DMS114 treated with DMSO at 0.1 percent for 48 hours (cell line): Measurements from ENCODE around the gene TTC28.
A peak's percentile ranks its signal among the peaks of the same experiment; 100 is the strongest.

ENCODE experiments used
- DNase-seq: peaks from one replicate; lab custom pipeline; 2025; ENCODE audit not compliant: unreplicated experiment; lab: John Stamatoyannopoulos, UW

TTC28 gene

GRCh38 chr22:28442711-28443525 lies 236.7 kb downstream of the TTC28 start:
- DNase-seq: peak; percentile 14

GRCh38 chr22:28442264-28442710 lies 237.4 kb downstream of the TTC28 start:
- DNase-seq: peak; percentile 39

- no peak for DNase-seq
Measured at GRCh38 chr22:28441720-28442263, 237.8 kb downstream of the TTC28 start.

DNA sequence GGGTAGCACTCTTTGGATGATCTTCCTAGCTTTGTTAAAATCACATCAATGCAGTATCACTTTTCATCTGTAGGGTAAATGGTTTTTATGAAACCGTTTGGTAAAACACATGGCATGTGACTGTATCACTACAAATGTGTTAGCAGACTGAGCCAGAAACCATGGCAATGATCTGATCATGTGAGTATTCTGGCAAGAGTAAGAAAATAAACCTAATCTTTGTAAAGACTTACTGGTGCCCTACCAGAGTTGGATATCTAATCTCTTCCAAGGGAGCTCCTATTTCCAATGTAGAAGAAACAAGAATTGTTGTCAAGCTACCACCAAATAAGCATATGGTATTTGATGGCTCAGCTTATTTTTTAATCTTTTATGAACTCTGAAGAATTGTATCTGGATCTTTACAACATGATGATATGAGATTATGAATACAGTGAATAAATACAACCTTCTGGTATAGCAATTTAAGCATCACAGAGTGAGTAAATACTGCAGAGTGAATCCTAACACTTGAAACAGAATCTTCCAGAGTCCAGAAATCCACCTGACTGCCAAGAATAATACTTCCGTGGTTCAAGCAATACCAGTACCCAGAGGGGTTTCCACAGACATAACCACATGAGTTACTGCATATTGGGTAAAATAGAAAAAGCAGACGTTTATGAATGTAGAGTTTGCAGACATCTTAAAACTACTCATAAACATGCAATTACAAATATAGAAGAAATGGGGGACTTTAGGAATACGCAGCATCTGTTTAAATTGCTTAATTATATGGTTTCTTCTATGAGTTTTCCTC lies 238.8 kb downstream of the TTC28 start:
- DNase-seq: no peak

DNA sequence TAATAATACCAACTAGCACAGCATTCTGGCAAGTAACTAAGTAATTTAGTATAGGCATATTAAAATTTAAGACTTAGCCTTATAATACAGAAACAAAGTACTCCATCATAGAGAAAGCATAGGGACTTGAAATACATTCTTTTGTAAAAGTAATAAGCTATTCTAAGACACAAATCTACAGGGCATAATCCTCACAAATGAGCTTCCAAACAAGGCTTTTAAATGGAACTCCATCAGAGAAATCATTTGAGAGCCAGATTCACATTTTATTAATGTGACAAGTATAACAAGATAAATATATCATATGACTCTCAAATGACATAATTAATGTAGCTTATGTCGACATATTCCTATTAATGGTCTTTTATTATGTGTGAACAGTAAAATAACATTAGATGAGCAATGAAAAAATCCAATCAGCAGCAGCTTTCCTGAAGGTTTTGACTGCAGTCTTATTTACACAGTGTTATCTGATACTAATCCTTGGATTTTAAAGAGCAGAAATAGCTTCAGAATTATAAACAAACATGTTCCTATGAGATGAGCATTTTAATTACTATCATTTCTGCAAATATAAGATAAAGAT lies 241.4 kb downstream of the TTC28 start:
- DNase-seq: no peak

DNA sequence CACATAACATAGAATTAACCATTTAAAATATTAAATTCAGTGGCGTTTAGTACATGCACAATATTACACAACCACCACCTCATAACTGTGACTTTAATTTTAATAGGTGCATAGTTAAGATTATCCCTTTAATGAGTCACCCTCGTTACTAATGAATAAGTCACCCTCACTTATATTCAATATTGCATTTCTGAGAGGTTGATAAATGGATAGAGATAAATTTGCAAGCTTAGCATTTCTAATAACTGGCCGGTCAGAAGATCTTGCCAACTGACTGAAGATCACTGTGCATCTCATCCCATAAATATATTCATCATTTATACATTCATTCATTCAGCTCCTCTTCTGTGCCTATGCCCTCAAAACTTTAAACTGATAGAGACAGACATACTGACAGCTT lies 243.7 kb downstream of the TTC28 start:
- no peak for DNase-seq

DNA sequence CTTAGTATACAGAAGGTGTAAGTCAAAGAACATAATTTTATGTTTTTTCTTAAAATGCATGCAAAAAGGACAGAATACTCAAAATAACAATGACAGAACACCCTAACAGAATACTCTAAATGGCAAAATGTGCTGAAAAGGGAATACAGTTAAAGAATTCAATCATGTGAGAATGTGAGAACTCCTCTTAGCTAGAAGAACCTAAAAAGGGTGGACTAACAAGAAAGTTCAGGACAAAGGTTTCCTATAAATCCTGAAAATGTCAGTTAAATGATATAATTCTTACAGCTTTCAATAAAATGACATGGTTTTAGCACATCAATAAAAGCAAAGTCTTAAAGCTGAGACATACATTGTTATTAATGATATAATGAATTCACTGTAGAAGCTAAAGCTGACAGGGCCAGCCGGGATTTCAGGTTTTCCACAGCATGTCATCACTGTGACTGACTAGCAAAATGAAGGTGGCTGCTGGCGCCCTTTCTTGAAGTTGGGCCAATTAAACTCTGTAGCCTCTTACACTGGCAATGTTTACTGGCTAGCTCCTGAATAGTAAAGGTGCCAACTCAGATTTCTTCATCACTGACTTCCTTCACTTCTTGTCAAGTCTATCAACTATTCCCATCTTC lies 244.4 kb downstream of the TTC28 start:
- DNase-seq: no peak

- no peak for DNase-seq
Measured at GRCh38 chr22:28430466-28431025, 249.1 kb downstream of the TTC28 start.

DNA sequence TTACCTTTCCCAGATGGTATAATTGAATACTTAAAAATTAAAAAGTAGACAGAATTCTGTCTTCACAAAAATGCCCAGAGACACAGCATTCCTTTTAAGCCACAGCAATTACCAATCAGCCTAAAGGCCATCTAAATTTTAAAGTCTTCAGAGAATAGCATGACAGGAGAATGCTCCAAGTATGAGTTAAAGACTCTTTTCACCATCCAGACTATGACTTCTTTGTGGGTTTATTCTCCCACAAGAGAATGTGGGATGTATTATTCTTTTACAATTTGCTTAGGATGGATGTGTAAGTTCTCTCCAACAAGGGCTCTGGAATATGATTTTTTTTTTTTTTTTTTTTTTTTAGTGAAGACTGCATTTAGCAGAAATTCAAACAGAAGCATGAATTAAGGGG lies 249.9 kb downstream of the TTC28 start:
- no peak for DNase-seq

GRCh38 chr22:28428271-28428670 lies 251.4 kb downstream of the TTC28 start:
- DNase-seq: no peak

DNA sequence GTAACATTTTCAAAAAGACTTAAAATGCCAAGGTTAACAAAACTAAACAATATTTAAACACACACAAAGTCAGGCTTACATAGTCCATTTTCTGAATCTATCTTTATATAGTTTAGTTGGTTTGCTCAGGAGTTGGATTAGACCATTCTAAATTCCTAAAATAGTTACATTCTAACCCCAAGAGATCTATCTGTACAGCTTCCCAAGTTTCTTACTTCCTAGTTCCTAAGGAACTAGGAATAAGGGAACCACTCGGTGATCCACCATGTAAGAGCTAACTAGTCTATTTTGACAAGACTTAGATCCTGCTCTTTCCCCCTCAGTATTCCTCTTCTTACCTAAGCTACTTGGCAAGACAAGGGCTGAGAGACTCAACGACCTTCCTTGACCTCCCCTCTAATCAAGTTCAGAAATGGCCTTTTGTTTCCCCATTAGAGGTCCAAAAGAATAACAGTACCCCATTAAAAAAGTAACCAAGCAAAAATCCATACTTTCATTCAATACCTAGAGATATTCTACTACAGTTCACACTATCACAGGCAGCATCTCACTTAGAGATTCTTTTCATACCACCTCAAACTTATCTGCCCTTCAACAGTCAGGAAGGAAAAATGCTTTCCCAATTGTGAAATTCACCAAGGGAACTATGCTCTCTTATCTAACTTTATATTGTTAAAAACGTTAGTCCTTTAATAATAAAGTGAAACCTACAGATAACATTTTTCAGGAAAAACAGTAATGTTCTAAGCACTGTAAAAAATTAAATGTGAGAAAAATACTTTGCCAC lies 253.1 kb downstream of the TTC28 start:
- DNase-seq: no peak

DNA sequence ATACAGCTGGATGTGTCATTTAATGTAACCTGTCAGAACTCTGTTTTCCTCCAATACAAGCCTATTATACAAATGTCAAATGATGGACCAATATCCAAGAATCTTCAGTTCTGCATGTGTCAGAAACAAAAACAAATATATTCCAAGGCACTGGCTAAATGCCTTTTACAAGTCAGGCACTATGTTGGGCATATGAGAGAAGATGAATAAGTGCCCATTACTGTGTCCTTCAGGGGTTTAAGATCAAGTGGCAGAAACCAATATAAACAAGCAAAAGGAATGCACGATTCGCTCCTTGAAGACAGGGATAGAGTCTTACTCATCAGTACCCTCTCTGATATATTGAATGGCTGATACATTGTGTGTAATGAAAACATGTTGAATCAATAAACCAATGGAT lies 254.4 kb downstream of the TTC28 start:
- DNase-seq: no peak

- DNase-seq: no peak
Measured at GRCh38 chr22:28424427-28425080, 255.1 kb downstream of the TTC28 start.

- no peak for DNase-seq
Measured at GRCh38 chr22:28419919-28420318, 259.7 kb downstream of the TTC28 start.

DNA sequence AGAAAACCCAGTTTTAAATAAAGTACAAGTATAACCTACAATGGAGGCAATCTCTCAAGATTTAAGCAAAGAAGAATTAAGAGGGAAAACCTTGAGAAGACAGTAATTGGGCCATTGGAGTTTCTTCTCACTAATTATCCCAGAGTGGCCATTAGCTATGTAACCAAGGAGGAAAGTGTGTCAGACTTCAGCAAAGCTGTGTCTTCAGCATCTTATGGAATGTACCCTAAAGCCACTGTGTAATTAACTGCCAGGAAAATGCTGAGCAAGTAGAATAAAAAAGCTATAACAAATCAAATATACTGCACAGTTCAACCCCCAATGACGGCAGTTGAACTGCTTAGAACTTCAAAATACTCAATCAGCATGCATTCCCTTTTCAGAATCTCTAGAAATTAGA lies 261.6 kb downstream of the TTC28 start:
- no peak for DNase-seq

- no peak for DNase-seq
Measured at GRCh38 chr22:28417431-28417830, 262.2 kb downstream of the TTC28 start.

GRCh38 chr22:28414913-28415312 lies 264.7 kb downstream of the TTC28 start:
- DNase-seq: no peak

DNA sequence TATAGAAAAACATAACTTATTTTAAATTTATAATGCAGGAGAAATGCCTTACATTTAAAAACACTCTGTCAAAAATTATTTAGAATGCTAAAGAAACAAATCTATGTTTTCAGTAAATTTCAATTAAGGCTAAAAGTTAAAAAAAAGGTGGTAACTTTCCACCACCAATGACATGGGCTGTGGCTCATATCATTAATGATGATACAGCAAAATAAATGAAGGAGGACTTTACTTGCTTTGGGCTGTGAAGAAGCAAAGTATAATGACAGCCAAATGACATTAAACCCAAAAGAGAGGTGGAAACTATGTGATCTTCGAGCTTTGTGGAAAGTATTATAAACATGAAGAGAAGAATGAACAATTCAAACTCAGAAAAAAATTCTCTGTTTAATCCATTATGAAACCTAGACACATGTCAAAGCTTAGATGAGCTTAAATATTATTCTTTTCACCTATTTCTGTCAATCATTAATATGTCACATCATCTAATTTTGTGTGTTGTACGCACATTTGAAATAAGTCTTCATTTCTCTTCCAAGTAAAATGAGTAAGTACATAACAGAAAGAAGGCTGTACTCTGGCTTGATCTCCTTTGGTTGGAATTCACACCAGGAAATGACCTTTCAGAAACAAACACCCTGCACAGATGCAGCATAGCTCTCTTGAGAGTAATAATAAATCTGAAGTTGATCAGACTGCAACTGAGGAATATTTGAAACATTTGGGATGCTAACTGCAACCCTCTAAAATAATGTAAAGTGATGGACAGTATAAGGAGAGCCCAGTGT lies 265.8 kb downstream of the TTC28 start:
- DNase-seq: no peak

GRCh38 chr22:28412109-28412508 lies 267.5 kb downstream of the TTC28 start:
- no peak for DNase-seq
